Right atrium auricular region (tissue), 2 donors: ENCODE measurements around the gene RBM15B. TPM values are rescaled to one million over a fixed set of nuclear protein-coding genes. Genes with fewer than 3 reads are reported as not detected.

Source experiments
- DNase-seq: peaks from one replicate; pipeline ENCODE4 v3.0.0-alpha.2; 2019; ENCODE audit warnings: low spot score
- H3K27ac ChIP-seq, 2 donors: fragments of 200-600 bp; sonication (generic); 1 replicate in 1 of 2; 2 replicates in 1 of 2; pipeline ENCODE4 v1.5.1; 2016 to 2019
- H3K27me3 ChIP-seq, 2 donors: fragments of 200-600 bp; sonication (generic); one replicate each; pipeline versions ENCODE4 v1.5.1 to v1.6.0; 2017 to 2019
- H3K36me3 ChIP-seq: fragments of 200-600 bp; sonication (generic); one replicate; pipeline ENCODE4 v1.5.1; 2016
- H3K4me1 ChIP-seq, 2 donors: fragments of 200-600 bp; sonication (generic); one replicate each; pipeline versions ENCODE4 v1.5.1 to v1.6.0; 2017 to 2019
- H3K4me3 ChIP-seq, 2 donors: fragments of 200-600 bp; sonication (generic); 1 replicate in 1 of 2; 2 replicates in 1 of 2; pipeline ENCODE4 v1.5.1; 2017 to 2019; ENCODE audit warnings: mild to moderate bottlenecking in 1 of 2, moderate library complexity in 1 of 2
- H3K9me3 ChIP-seq, 2 donors: fragments of 200-600 bp; sonication (generic); one replicate each; pipeline ENCODE4 v1.5.1; 2019
- total RNA-seq, 2 donors: library from RNA; depleted of rRNA; stranded (reverse); fragments of >200 nt; gene quantifications; one replicate each; pipeline ENCODE4 v1.1.0, GENCODE V29; 2016
- TF ChIP-seq, protein P1 (sequence below), 2 donors: fragments of 200-600 bp; sonication (generic); IDR thresholded peaks; one replicate each; pipeline ENCODE4 v1.5.1; 2019; ENCODE audit warnings: antibody characterized with exemption in 2 of 2

Gene RBM15B
- total RNA-seq, 2 donors from 2014 or later: 12.9 to 21.4 TPM

DNA sequence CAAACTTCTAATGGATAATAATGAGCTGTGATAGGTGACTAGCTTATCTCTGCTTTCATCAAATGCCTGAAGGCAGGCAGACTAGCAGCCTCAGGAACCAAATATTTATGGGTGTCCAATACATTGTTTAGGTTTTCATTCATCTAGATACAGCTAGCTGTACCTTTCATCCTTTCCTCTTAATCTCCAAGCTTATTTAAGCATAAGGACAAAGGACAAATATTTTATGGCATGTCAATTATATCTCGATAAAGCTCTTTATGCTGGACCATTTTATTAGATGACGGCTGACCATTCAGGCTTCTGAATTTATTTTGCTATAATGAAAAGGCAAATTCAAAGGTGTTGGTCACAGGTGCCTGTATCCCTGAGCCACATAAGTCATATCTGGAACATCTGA, 16.9 kb downstream of the RBM15B start:
- Histone ChIP-seq H3K4me1 (no peaks in the 10 kb centered on the region), H3K4me3 (no peak overlapping the region), H3K27me3 (no peaks in the 10 kb centered on the region), H3K9me3 (no peaks in the 10 kb centered on the region), H3K36me3 (peaks cover 27% of the 10 kb centered on the region), H3K27ac (no peak overlapping the region)
- TF ChIP-seq, protein P1, sequence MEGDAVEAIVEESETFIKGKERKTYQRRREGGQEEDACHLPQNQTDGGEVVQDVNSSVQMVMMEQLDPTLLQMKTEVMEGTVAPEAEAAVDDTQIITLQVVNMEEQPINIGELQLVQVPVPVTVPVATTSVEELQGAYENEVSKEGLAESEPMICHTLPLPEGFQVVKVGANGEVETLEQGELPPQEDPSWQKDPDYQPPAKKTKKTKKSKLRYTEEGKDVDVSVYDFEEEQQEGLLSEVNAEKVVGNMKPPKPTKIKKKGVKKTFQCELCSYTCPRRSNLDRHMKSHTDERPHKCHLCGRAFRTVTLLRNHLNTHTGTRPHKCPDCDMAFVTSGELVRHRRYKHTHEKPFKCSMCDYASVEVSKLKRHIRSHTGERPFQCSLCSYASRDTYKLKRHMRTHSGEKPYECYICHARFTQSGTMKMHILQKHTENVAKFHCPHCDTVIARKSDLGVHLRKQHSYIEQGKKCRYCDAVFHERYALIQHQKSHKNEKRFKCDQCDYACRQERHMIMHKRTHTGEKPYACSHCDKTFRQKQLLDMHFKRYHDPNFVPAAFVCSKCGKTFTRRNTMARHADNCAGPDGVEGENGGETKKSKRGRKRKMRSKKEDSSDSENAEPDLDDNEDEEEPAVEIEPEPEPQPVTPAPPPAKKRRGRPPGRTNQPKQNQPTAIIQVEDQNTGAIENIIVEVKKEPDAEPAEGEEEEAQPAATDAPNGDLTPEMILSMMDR (IDR thresholded peaks at IDR 0.05): no peak
- DNase-seq: no peak

DNA sequence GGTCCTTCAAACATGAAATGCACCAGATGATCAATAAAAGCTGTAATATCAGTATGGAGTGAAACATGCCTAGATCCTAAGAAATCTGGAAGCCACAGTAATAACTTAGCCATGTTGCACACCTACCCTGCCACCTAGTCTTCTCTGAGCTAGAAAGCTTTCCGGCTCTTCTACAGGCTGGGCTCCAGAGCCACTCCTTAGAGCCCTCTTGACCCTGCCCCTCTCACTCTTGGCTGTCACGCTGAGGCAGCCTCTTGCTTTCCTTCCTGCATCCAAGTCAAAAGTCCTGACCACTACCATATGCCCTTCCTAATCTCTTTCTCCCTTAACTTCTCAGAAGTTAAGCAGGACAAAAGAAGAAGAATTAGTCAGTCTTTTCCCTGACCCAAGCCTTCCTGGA, 17.7 kb downstream of the RBM15B start:
- Histone ChIP-seq H3K4me3 (no peak overlapping the region), H3K27ac (no peak overlapping the region), H3K27me3 (no peaks in the 10 kb centered on the region), H3K36me3 (peaks cover 30% of the 10 kb centered on the region), H3K4me1 (no peaks in the 10 kb centered on the region), H3K9me3 (no peaks in the 10 kb centered on the region)
- DNase-seq: no peak
- TF ChIP-seq, protein P1 (IDR thresholded peaks at IDR 0.05): no peak

DNA sequence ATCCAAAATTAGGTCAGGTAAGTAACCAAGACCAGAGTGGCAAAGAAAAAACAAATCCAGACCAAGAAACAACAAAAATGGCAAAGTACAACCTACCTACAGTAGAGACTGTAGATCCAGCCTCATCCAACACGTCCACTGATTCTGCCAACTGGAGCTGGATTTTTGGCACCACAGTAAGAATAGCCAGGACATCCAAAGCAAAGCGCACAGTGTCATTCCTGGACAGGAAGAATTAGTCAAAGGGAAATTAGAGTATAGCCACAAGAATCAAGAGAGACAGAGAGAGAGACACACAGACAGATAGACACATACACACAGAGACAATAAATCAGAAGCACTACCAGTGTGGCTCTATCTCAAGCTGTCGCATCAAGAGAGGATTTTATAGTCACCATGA, 31.1 kb downstream of the RBM15B start:
- Histone ChIP-seq H3K27me3 (no peaks in the 10 kb centered on the region), H3K9me3 (no peaks in the 10 kb centered on the region), H3K36me3 (peaks cover 46% of the 10 kb centered on the region), H3K4me3 (no peak overlapping the region), H3K4me1 (no peaks in the 10 kb centered on the region), H3K27ac (no peak overlapping the region)
- TF ChIP-seq, protein P1 (IDR thresholded peaks at IDR 0.05): no peak
- DNase-seq: no peak

DNA sequence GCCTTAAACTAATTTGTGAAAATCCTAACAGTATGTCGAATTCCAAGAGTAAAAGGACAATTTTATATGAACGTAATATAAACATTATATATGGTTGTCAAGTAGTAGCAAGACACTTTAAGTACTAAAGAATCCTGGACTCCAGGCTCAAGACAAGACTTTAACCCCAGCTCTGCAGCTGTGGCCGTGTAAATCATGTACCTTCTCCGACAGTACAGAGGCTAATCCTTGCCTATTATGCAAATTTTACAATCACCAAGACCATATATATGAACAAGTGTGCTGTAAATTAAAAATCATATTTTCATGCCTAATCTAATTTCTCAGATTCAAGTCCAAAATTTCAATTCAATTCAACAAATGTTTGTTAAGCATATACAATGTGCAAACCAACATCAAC, 35.8 kb downstream of the RBM15B start:
- Histone ChIP-seq H3K36me3 (peaks cover 52% of the 10 kb centered on the region), H3K27me3 (no peaks in the 10 kb centered on the region), H3K27ac (no peak overlapping the region), H3K9me3 (no peaks in the 10 kb centered on the region), H3K4me3 (no peak overlapping the region), H3K4me1 (no peaks in the 10 kb centered on the region)
- TF ChIP-seq, protein P1 (IDR thresholded peaks at IDR 0.05): no peak
- no peak for DNase-seq

DNA sequence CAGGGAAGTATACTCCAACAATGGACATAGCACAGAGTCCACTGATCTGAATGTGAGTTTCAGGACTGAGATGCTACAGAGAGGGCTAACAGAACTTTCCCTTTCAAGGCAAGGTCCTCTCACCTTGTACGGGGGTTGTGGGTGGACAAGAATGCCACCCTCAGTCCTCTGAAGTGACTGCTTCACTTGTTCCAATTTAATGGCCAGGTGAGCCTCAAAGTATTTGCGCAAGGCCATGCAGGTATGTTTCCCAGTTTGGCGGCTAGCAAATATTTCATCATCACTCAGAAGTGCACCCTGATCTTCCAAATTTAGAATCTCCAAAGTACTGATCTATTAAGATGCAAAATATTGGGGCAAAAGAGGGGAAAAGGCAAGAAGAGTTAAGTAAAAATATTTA, 38.1 kb downstream of the RBM15B start:
- H3K4me1 ChIP-seq: no peaks in the 10 kb centered on the region
- H3K36me3 ChIP-seq: peaks cover 64% of the 10 kb centered on the region
- no peaks in the 10 kb centered on the region for H3K27me3 ChIP-seq
- no peak overlapping the region for H3K4me3 ChIP-seq
- H3K9me3 ChIP-seq: no peaks in the 10 kb centered on the region
- TF ChIP-seq, protein P1 (IDR thresholded peaks at IDR 0.05): no peak
- no peak for DNase-seq
- no peak overlapping the region for H3K27ac ChIP-seq

DNA sequence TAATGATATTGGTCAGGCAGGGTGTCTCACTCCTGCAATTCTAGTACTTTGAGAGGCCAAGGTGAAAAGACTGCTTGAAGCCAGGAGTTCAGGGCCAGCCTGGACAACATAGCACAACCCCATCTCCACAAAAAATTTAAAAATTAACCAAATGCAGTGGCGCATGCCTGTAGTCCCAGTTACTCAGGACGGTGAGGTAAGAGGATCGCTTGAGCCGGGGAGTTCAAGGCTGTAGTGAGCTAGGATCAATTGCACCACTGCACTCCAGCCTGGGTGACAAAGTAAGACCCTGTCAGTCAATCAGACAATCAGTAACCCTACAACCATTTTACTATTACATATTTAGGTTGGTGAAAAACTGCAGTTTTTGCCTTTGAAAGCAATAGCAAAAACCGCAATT, 43.0 kb downstream of the RBM15B start:
- Histone ChIP-seq H3K4me1 (no peaks in the 10 kb centered on the region), H3K9me3 (no peaks in the 10 kb centered on the region), H3K27me3 (no peaks in the 10 kb centered on the region), H3K36me3 (peaks cover 41% of the 10 kb centered on the region), H3K27ac (no peak overlapping the region), H3K4me3 (no peak overlapping the region)
- DNase-seq: no peak
- TF ChIP-seq, protein P1 (IDR thresholded peaks at IDR 0.05): no peak
